Colonic mucosa (tissue), 4 donors: ENCODE results near the gene FOXO6. TPM values are rescaled to one million over a fixed set of nuclear protein-coding genes. Genes with fewer than 3 reads are reported as not detected.

Experiments used
- DNase-seq: peaks from one replicate; pipeline ENCODE4 v3.0.0-alpha.2; 2020
- H3K27ac ChIP-seq: fragments of 200-600 bp; one replicate; pipeline ENCODE4 v1.8.0; 2021
- H3K27me3 ChIP-seq: fragments of 200-600 bp; one replicate; pipeline ENCODE4 v1.8.0; 2021
- H3K36me3 ChIP-seq: fragments of 200-600 bp; one replicate; pipeline ENCODE4 v1.8.0; 2021
- H3K4me1 ChIP-seq: fragments of 200-600 bp; one replicate; pipeline ENCODE4 v1.8.0; 2021; ENCODE audit warnings: mild to moderate bottlenecking
- H3K4me3 ChIP-seq: fragments of 200-600 bp; one replicate; pipeline ENCODE4 v1.8.0; 2021
- H3K9ac ChIP-seq, 2 donors: one replicate each; pipeline ENCODE4 v1.7.0; 2013; ENCODE audit warnings: control low read depth in 2 of 2, low read depth in 2 of 2, low read length in 2 of 2
- H3K9me3 ChIP-seq: fragments of 200-600 bp; one replicate; pipeline ENCODE4 v1.8.0; 2021
- CTCF ChIP-seq: fragments of 200-600 bp; IDR thresholded peaks from one replicate; pipeline ENCODE4 v1.8.0; 2022; ENCODE audit warnings: antibody characterized with exemption, mild to moderate bottlenecking
- intact Hi-C: fragments of 100-400 bp; cut with DNase I; formaldehyde crosslinking; loops from one replicate; pipeline ENCODE4 v1.14.1; 2022
- total RNA-seq, 2 donors: library from RNA; stranded (reverse); fragmentation: NEBNext Ultra II Directional in 1 of 2; extraction: Animal tissue kit (Norgen Biotek cat#: 25700) in 1 of 2; gene quantifications; one replicate each; pipeline ENCODE4 v1.2.1, GENCODE V29; 2021
- donor health status: healthy.
- donor health status: DM: no; HTN: no; CAD: no.
- donor health status: DM: no; HTN: no; CAD: no.

FOXO6 gene
- total RNA-seq, 2 donors from 2014 or later: 0.56 to 0.59 TPM

GRCh38 chr1:41315871-41316270 is 45.4 kb upstream of the FOXO6 start:
- Histone ChIP-seq H3K4me3 (no peak overlapping the region), H3K36me3 (no peaks in the 10 kb centered on the region), H3K4me1 (no peaks in the 10 kb centered on the region), H3K27me3 (no peaks in the 10 kb centered on the region), H3K9ac (no peak overlapping the region), H3K9me3 (no peaks in the 10 kb centered on the region), H3K27ac (no peak overlapping the region)
- intact Hi-C loops: no loop called here
- DNase-seq: no peak
- TF ChIP-seq CTCF: no peak

GRCh38 chr1:41317361-41317760 is 43.9 kb upstream of the FOXO6 start:
- Histone ChIP-seq H3K9ac (no peak overlapping the region), H3K9me3 (no peaks in the 10 kb centered on the region), H3K27me3 (no peaks in the 10 kb centered on the region), H3K4me1 (no peaks in the 10 kb centered on the region), H3K27ac (no peak overlapping the region), H3K36me3 (no peaks in the 10 kb centered on the region), H3K4me3 (no peak overlapping the region)
- DNase-seq: no peak
- no peak for TF ChIP-seq CTCF
- intact Hi-C loops: no loop called here

- no peaks in the 10 kb centered on the region for H3K27me3 ChIP-seq
- no peak overlapping the region for H3K27ac ChIP-seq
- TF ChIP-seq CTCF: no peak
- DNase-seq: no peak
- H3K9me3 ChIP-seq: no peaks in the 10 kb centered on the region
- no peaks in the 10 kb centered on the region for H3K4me1 ChIP-seq
- no peak overlapping the region for H3K9ac ChIP-seq
- H3K4me3 ChIP-seq: no peak overlapping the region
- no peaks in the 10 kb centered on the region for H3K36me3 ChIP-seq
- intact Hi-C loops: no loop called here
Observed at GRCh38 chr1:41318135-41318534, 43.1 kb upstream of the FOXO6 start.

GRCh38 chr1:41319106-41319755 is 42.0 kb upstream of the FOXO6 start:
- Histone ChIP-seq H3K36me3 (no peaks in the 10 kb centered on the region), H3K27ac (no peak overlapping the region), H3K4me1 (no peaks in the 10 kb centered on the region), H3K4me3 (no peak overlapping the region), H3K27me3 (no peaks in the 10 kb centered on the region), H3K9ac (no peak overlapping the region), H3K9me3 (no peaks in the 10 kb centered on the region)
- TF ChIP-seq CTCF: no peak
- intact Hi-C loops: no loop called here
- DNase-seq: no peak

GRCh38 chr1:41319807-41320711 is 41.2 kb upstream of the FOXO6 start:
- Histone ChIP-seq H3K27ac (no peak overlapping the region), H3K9me3 (no peaks in the 10 kb centered on the region), H3K27me3 (no peaks in the 10 kb centered on the region), H3K36me3 (no peaks in the 10 kb centered on the region), H3K9ac (no peak overlapping the region), H3K4me1 (no peaks in the 10 kb centered on the region), H3K4me3 (no peak overlapping the region)
- no peak for DNase-seq
- intact Hi-C loops: no loop called here
- no peak for TF ChIP-seq CTCF
